WTC11 (cell line): ENCODE results near the gene PDE8B.

Experiments used
- FOXJ3 ChIP-seq: sonication (generic); formaldehyde crosslinking; IDR thresholded peaks from 2 replicates; pipeline ENCODE4 v1.9.0; 2021; ENCODE audit warnings: missing genetic modification reagents, mild to moderate bottlenecking, borderline replicate concordance
- GABPB1 ChIP-seq: sonication (generic); formaldehyde crosslinking; IDR thresholded peaks from 2 replicates; pipeline ENCODE4 v1.8.1; 2023; ENCODE audit warnings: mild to moderate bottlenecking, missing genetic modification reagents
- MYBL2 ChIP-seq: sonication (generic); formaldehyde crosslinking; IDR thresholded peaks from 2 replicates; pipeline ENCODE4 v1.8.1; 2023; ENCODE audit warnings: mild to moderate bottlenecking, moderate library complexity, missing genetic modification reagents
- TCF7 ChIP-seq: sonication (generic); formaldehyde crosslinking; IDR thresholded peaks from 2 replicates; pipeline ENCODE4 v1.8.0; 2022; ENCODE audit warnings: mild to moderate bottlenecking, low read depth, missing genetic modification reagents, moderate library complexity
- ZNF263 ChIP-seq: sonication (generic); formaldehyde crosslinking; IDR thresholded peaks from 2 replicates; pipeline ENCODE4 v1.8.1; 2022; ENCODE audit warnings: low read depth, mild to moderate bottlenecking, moderate library complexity, missing genetic modification reagents
- TF ChIP-seq, protein P1 (sequence below): sonication (generic); formaldehyde crosslinking; IDR thresholded peaks from 2 replicates; pipeline ENCODE4 v1.8.1; 2023; ENCODE audit warnings: mild to moderate bottlenecking, missing genetic modification reagents, moderate library complexity
- TF ChIP-seq, protein P2 (sequence below): sonication (generic); formaldehyde crosslinking; IDR thresholded peaks from 2 replicates; pipeline ENCODE4 v1.8.1; 2023; ENCODE audit warnings: mild to moderate bottlenecking, missing genetic modification reagents, borderline replicate concordance
- TF ChIP-seq, protein P3 (sequence below): fragments of 200-600 bp; IDR thresholded peaks from 2 replicates; pipeline ENCODE4 v1.8.0; 2022; ENCODE audit warnings: antibody characterized with exemption
- TF ChIP-seq, protein P4 (sequence below): sonication (generic); formaldehyde crosslinking; IDR thresholded peaks from 2 replicates; pipeline ENCODE4 v1.8.0; 2022; ENCODE audit warnings: missing genetic modification reagents
- TF ChIP-seq, protein P5 (sequence below): fragments of 250-450 bp; sonication (Bioruptor Pico); IDR thresholded peaks from 2 replicates; pipeline ENCODE4 v2.1.2; 2022; ENCODE audit warnings: mild to moderate bottlenecking, moderate library complexity
- TF ChIP-seq, protein P6 (sequence below): sonication (generic); formaldehyde crosslinking; IDR thresholded peaks from 2 replicates; pipeline ENCODE4 v1.8.1; 2023; ENCODE audit warnings: mild to moderate bottlenecking, missing genetic modification reagents, moderate library complexity
- TF ChIP-seq, protein P7 (sequence below): sonication (generic); formaldehyde crosslinking; IDR thresholded peaks from 2 replicates; pipeline ENCODE4 v1.8.1; 2022; ENCODE audit warnings: low read depth, missing genetic modification reagents, borderline replicate concordance
- TF ChIP-seq, protein P8 (sequence below): sonication (generic); formaldehyde crosslinking; IDR thresholded peaks from 2 replicates; pipeline ENCODE4 v1.8.0; 2022; ENCODE audit warnings: mild to moderate bottlenecking, missing genetic modification reagents

DNA sequence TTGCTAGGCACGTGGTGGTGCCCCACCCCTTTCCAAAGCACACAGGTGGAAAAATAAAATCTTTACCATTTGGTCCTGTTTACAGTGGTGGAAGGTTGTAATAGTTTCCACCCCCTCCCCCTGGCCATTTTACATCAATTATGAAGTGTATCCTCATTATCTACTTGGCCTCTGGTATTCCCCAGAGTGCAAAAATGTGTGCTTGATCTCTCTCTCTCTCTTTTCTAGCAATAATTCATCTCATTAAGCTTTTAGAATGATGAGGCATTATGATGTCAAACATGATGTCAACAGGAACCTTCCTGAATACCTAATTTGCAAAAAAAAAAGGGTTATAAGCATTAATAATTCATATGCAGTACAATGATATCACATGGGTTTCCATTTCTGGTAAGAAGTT, 3.1 kb downstream of the PDE8B start:
- TF ChIP-seq GABPB1 (CRISPR knock-in tag) = no peak
- TF ChIP-seq, protein P1, sequence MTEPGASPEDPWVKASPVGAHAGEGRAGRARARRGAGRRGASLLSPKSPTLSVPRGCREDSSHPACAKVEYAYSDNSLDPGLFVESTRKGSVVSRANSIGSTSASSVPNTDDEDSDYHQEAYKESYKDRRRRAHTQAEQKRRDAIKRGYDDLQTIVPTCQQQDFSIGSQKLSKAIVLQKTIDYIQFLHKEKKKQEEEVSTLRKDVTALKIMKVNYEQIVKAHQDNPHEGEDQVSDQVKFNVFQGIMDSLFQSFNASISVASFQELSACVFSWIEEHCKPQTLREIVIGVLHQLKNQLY = no peak
- TF ChIP-seq, protein P2, sequence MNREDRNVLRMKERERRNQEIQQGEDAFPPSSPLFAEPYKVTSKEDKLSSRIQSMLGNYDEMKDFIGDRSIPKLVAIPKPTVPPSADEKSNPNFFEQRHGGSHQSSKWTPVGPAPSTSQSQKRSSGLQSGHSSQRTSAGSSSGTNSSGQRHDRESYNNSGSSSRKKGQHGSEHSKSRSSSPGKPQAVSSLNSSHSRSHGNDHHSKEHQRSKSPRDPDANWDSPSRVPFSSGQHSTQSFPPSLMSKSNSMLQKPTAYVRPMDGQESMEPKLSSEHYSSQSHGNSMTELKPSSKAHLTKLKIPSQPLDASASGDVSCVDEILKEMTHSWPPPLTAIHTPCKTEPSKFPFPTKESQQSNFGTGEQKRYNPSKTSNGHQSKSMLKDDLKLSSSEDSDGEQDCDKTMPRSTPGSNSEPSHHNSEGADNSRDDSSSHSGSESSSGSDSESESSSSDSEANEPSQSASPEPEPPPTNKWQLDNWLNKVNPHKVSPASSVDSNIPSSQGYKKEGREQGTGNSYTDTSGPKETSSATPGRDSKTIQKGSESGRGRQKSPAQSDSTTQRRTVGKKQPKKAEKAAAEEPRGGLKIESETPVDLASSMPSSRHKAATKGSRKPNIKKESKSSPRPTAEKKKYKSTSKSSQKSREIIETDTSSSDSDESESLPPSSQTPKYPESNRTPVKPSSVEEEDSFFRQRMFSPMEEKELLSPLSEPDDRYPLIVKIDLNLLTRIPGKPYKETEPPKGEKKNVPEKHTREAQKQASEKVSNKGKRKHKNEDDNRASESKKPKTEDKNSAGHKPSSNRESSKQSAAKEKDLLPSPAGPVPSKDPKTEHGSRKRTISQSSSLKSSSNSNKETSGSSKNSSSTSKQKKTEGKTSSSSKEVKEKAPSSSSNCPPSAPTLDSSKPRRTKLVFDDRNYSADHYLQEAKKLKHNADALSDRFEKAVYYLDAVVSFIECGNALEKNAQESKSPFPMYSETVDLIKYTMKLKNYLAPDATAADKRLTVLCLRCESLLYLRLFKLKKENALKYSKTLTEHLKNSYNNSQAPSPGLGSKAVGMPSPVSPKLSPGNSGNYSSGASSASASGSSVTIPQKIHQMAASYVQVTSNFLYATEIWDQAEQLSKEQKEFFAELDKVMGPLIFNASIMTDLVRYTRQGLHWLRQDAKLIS (CRISPR knock-in tag) = no peak
- TF ChIP-seq, protein P3, sequence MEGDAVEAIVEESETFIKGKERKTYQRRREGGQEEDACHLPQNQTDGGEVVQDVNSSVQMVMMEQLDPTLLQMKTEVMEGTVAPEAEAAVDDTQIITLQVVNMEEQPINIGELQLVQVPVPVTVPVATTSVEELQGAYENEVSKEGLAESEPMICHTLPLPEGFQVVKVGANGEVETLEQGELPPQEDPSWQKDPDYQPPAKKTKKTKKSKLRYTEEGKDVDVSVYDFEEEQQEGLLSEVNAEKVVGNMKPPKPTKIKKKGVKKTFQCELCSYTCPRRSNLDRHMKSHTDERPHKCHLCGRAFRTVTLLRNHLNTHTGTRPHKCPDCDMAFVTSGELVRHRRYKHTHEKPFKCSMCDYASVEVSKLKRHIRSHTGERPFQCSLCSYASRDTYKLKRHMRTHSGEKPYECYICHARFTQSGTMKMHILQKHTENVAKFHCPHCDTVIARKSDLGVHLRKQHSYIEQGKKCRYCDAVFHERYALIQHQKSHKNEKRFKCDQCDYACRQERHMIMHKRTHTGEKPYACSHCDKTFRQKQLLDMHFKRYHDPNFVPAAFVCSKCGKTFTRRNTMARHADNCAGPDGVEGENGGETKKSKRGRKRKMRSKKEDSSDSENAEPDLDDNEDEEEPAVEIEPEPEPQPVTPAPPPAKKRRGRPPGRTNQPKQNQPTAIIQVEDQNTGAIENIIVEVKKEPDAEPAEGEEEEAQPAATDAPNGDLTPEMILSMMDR = no peak
- TF ChIP-seq, protein P4, sequence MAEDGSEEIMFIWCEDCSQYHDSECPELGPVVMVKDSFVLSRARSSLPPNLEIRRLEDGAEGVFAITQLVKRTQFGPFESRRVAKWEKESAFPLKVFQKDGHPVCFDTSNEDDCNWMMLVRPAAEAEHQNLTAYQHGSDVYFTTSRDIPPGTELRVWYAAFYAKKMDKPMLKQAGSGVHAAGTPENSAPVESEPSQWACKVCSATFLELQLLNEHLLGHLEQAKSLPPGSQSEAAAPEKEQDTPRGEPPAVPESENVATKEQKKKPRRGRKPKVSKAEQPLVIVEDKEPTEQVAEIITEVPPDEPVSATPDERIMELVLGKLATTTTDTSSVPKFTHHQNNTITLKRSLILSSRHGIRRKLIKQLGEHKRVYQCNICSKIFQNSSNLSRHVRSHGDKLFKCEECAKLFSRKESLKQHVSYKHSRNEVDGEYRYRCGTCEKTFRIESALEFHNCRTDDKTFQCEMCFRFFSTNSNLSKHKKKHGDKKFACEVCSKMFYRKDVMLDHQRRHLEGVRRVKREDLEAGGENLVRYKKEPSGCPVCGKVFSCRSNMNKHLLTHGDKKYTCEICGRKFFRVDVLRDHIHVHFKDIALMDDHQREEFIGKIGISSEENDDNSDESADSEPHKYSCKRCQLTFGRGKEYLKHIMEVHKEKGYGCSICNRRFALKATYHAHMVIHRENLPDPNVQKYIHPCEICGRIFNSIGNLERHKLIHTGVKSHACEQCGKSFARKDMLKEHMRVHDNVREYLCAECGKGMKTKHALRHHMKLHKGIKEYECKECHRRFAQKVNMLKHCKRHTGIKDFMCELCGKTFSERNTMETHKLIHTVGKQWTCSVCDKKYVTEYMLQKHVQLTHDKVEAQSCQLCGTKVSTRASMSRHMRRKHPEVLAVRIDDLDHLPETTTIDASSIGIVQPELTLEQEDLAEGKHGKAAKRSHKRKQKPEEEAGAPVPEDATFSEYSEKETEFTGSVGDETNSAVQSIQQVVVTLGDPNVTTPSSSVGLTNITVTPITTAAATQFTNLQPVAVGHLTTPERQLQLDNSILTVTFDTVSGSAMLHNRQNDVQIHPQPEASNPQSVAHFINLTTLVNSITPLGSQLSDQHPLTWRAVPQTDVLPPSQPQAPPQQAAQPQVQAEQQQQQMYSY = no peak
- TF ChIP-seq, protein P5, sequence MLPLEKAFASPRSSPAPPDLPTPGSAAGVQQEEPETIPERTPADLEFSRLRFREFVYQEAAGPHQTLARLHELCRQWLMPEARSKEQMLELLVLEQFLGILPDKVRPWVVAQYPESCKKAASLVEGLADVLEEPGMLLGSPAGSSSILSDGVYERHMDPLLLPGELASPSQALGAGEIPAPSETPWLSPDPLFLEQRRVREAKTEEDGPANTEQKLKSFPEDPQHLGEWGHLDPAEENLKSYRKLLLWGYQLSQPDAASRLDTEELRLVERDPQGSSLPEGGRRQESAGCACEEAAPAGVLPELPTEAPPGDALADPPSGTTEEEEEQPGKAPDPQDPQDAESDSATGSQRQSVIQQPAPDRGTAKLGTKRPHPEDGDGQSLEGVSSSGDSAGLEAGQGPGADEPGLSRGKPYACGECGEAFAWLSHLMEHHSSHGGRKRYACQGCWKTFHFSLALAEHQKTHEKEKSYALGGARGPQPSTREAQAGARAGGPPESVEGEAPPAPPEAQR (CRISPR knock-in tag) = no peak
- TF ChIP-seq, protein P6, sequence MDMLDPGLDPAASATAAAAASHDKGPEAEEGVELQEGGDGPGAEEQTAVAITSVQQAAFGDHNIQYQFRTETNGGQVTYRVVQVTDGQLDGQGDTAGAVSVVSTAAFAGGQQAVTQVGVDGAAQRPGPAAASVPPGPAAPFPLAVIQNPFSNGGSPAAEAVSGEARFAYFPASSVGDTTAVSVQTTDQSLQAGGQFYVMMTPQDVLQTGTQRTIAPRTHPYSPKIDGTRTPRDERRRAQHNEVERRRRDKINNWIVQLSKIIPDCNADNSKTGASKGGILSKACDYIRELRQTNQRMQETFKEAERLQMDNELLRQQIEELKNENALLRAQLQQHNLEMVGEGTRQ (CRISPR knock-in tag) = no peak
- no peak for TF ChIP-seq MYBL2 (CRISPR knock-in tag)
- TF ChIP-seq, protein P7, sequence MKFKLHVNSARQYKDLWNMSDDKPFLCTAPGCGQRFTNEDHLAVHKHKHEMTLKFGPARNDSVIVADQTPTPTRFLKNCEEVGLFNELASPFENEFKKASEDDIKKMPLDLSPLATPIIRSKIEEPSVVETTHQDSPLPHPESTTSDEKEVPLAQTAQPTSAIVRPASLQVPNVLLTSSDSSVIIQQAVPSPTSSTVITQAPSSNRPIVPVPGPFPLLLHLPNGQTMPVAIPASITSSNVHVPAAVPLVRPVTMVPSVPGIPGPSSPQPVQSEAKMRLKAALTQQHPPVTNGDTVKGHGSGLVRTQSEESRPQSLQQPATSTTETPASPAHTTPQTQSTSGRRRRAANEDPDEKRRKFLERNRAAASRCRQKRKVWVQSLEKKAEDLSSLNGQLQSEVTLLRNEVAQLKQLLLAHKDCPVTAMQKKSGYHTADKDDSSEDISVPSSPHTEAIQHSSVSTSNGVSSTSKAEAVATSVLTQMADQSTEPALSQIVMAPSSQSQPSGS = no peak
- TF ChIP-seq TCF7 = no peak
- TF ChIP-seq ZNF263 (CRISPR knock-in tag) = no peak
- TF ChIP-seq FOXJ3 (CRISPR knock-in tag) = no peak
- TF ChIP-seq, protein P8, sequence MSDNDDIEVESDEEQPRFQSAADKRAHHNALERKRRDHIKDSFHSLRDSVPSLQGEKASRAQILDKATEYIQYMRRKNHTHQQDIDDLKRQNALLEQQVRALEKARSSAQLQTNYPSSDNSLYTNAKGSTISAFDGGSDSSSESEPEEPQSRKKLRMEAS (CRISPR knock-in tag) = no peak
